Measurements from ENCODE around the gene LARGE1. TPM values are rescaled to one million over a fixed set of nuclear protein-coding genes. Genes with fewer than 3 reads are reported as not detected.

The LARGE1 gene
- total RNA-seq, 1 experiment from 2014 or later = 1.5 TPM

DNA sequence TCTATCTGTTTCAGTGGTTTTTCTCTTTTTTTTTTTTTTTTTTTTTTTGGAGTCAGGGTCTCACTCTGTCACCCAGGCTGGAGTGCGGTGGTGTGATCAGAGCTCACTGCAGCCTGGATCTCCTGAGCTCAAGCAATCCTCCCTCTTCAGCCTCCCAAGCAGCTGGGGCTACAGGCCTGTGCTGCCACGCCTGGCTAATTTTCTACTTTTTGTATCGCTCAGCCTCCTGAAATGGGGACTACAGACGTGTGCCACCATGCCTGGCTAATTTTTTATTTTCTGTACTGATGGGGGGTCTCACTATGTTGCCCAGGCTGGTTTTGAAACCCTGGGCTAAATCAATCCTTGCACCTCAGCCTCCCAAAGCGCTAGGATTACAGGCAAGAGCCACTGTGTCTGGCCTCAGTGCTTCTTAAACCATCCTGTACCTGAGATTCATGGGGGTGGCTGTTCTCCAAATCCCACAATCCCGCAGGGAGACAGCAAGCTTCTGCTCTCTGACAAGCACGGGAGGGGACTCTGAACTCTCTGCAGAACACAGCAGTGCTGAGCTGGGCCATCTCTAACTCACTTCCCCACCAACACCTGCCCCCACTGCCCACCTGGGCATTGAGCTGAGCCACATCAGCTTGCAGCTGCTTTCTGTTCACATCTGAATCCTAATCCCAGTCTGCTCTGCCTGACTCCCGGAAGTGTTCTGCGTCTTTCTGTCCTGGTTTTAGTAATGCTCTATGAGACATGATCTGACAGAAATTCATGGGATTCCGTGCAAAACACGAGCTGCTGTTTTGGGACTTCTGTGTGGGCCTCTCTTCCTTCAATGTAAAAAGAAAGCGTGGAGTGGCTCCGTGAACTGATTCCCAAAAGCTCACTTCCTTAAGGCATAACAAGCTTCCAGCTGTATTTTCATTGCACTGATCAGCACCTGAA, 400.0 kb downstream of the LARGE1 start:
- H3K9me3 ChIP-seq (ENCODE audit: control insufficient read depth in 1 of 2, insufficient read depth in 1 of 2, low read depth in 1 of 2, low read length in 2 of 2) = peaks cover 0 to 29% of the 10 kb centered on the region in 2 experiments; a peak in 2 of 4 replicates
- TF ChIP-seq ZNF274 (IDR thresholded peaks at IDR 0.05; ENCODE audit: low read depth, low read length) (no peak), ELF1 (IDR thresholded peaks at IDR 0.05; ENCODE audit: borderline replicate concordance, low read depth) (no peak), JUND (IDR thresholded peaks at IDR 0.05) (no peak), FOSL1 (IDR thresholded peaks at IDR 0.05; ENCODE audit: low read depth) (no peak), CBX3 (IDR thresholded peaks at IDR 0.05; ENCODE audit: low read depth) (no peak), EGR1 (IDR thresholded peaks at IDR 0.05; ENCODE audit: low read depth) (no peak), ZFX (IDR thresholded peaks at IDR 0.05) (no peak), EZH2phosphoT487 (IDR thresholded peaks at IDR 0.05; ENCODE audit: borderline replicate concordance) (no peak), EZH2 (IDR thresholded peaks at IDR 0.05) (no peak), SRF (IDR thresholded peaks at IDR 0.05; ENCODE audit: low read depth) (no peak), POLR2A (IDR thresholded peaks at IDR 0.05; ENCODE audit: borderline replicate concordance, extremely low read depth, insufficient read depth, insufficient read length) (no peak), RAD21 (IDR thresholded peaks at IDR 0.05; ENCODE audit: low read depth) (no peak), SP1 (IDR thresholded peaks at IDR 0.05; ENCODE audit: low read depth) (no peak)
- TF ChIP-seq, protein P1, sequence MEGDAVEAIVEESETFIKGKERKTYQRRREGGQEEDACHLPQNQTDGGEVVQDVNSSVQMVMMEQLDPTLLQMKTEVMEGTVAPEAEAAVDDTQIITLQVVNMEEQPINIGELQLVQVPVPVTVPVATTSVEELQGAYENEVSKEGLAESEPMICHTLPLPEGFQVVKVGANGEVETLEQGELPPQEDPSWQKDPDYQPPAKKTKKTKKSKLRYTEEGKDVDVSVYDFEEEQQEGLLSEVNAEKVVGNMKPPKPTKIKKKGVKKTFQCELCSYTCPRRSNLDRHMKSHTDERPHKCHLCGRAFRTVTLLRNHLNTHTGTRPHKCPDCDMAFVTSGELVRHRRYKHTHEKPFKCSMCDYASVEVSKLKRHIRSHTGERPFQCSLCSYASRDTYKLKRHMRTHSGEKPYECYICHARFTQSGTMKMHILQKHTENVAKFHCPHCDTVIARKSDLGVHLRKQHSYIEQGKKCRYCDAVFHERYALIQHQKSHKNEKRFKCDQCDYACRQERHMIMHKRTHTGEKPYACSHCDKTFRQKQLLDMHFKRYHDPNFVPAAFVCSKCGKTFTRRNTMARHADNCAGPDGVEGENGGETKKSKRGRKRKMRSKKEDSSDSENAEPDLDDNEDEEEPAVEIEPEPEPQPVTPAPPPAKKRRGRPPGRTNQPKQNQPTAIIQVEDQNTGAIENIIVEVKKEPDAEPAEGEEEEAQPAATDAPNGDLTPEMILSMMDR (IDR thresholded peaks at IDR 0.05 in 2 of 3, conservative IDR thresholded peaks at IDR 0.05 in 1 of 3; ENCODE audit: borderline replicate concordance in 1 of 3, insufficient read depth in 1 of 3, low read depth in 2 of 3, low read length in 2 of 3) = no peak
- TF ChIP-seq, protein P2, sequence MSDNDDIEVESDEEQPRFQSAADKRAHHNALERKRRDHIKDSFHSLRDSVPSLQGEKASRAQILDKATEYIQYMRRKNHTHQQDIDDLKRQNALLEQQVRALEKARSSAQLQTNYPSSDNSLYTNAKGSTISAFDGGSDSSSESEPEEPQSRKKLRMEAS (IDR thresholded peaks at IDR 0.05) = no peak
- TF ChIP-seq, protein P3, sequence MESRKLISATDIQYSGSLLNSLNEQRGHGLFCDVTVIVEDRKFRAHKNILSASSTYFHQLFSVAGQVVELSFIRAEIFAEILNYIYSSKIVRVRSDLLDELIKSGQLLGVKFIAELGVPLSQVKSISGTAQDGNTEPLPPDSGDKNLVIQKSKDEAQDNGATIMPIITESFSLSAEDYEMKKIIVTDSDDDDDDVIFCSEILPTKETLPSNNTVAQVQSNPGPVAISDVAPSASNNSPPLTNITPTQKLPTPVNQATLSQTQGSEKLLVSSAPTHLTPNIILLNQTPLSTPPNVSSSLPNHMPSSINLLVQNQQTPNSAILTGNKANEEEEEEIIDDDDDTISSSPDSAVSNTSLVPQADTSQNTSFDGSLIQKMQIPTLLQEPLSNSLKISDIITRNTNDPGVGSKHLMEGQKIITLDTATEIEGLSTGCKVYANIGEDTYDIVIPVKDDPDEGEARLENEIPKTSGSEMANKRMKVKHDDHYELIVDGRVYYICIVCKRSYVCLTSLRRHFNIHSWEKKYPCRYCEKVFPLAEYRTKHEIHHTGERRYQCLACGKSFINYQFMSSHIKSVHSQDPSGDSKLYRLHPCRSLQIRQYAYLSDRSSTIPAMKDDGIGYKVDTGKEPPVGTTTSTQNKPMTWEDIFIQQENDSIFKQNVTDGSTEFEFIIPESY (IDR thresholded peaks at IDR 0.05; ENCODE audit: extremely low read depth, insufficient replicate concordance, low read length) = no peak
- TF ChIP-seq, protein P4, sequence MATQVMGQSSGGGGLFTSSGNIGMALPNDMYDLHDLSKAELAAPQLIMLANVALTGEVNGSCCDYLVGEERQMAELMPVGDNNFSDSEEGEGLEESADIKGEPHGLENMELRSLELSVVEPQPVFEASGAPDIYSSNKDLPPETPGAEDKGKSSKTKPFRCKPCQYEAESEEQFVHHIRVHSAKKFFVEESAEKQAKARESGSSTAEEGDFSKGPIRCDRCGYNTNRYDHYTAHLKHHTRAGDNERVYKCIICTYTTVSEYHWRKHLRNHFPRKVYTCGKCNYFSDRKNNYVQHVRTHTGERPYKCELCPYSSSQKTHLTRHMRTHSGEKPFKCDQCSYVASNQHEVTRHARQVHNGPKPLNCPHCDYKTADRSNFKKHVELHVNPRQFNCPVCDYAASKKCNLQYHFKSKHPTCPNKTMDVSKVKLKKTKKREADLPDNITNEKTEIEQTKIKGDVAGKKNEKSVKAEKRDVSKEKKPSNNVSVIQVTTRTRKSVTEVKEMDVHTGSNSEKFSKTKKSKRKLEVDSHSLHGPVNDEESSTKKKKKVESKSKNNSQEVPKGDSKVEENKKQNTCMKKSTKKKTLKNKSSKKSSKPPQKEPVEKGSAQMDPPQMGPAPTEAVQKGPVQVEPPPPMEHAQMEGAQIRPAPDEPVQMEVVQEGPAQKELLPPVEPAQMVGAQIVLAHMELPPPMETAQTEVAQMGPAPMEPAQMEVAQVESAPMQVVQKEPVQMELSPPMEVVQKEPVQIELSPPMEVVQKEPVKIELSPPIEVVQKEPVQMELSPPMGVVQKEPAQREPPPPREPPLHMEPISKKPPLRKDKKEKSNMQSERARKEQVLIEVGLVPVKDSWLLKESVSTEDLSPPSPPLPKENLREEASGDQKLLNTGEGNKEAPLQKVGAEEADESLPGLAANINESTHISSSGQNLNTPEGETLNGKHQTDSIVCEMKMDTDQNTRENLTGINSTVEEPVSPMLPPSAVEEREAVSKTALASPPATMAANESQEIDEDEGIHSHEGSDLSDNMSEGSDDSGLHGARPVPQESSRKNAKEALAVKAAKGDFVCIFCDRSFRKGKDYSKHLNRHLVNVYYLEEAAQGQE (IDR thresholded peaks at IDR 0.05; ENCODE audit: low read depth) = no peak
- ChIA-PET RAD21 (ENCODE audit: low non-redundant PET in 1 of 2, low total read pairs in 2 of 2, uncharacterized antibody in 2 of 2, unreplicated experiment in 2 of 2) (no interaction called here), CTCF (no interaction called here), POLR2A (no interaction called here)
- DNase-seq (ENCODE audit: low read depth, low spot score) = no peak
- no peaks in the 10 kb centered on the region for H3K36me3 ChIP-seq (ENCODE audit: control insufficient read depth in 1 of 2, insufficient read depth in 2 of 2, low read length in 2 of 2)
- H3K9me2 ChIP-seq (ENCODE audit: insufficient read depth) = no peaks in the 10 kb centered on the region
- H2AFZ ChIP-seq (ENCODE audit: low read depth, low read length, poor library complexity, severe bottlenecking) = no peak overlapping the region
- ATAC-seq = no peak
- no peak overlapping the region for H3K27ac ChIP-seq (ENCODE audit: low read depth, low read length)
- no peak overlapping the region for H3K9ac ChIP-seq (ENCODE audit: low read length)
- no peaks in the 10 kb centered on the region for H4K20me1 ChIP-seq (ENCODE audit: insufficient read depth)
- intact Hi-C loops (cut with micrococcal nuclease) = no loop called here
- H3K27me3 ChIP-seq (ENCODE audit: insufficient read depth, low read length) = no peaks in the 10 kb centered on the region
- no TSS peak for BruUV-seq (replicated peaks)
- no peak overlapping the region for H3K4me3 ChIP-seq (replicated peaks in 1 of 2; ENCODE audit: low read depth in 1 of 2, low read length in 2 of 2)
- no peaks in the 10 kb centered on the region for H3K4me1 ChIP-seq (ENCODE audit: control insufficient read depth in 1 of 2, insufficient read depth in 2 of 2, low read length in 2 of 2)
- no peaks in the 10 kb centered on the region for H3K79me2 ChIP-seq (ENCODE audit: insufficient read depth, low read length)
- no peak overlapping the region for H3K4me2 ChIP-seq (ENCODE audit: low read length)
